ENCODE measurements around the gene SPEM1. TPM values are rescaled to one million over a fixed set of nuclear protein-coding genes. Genes with fewer than 3 reads are reported as not detected.
A peak's percentile ranks its signal among the peaks of the same experiment; 100 is the strongest.
"Not testable (repeated sequence)": the region's sequence is repeated elsewhere in the genome, so short reads cannot be mapped to it uniquely, and the experiment has no call there.

SPEM1 gene
- total RNA-seq, 2 experiments from 2014 or later: 0.36 TPM; not detected in 1

DNA sequence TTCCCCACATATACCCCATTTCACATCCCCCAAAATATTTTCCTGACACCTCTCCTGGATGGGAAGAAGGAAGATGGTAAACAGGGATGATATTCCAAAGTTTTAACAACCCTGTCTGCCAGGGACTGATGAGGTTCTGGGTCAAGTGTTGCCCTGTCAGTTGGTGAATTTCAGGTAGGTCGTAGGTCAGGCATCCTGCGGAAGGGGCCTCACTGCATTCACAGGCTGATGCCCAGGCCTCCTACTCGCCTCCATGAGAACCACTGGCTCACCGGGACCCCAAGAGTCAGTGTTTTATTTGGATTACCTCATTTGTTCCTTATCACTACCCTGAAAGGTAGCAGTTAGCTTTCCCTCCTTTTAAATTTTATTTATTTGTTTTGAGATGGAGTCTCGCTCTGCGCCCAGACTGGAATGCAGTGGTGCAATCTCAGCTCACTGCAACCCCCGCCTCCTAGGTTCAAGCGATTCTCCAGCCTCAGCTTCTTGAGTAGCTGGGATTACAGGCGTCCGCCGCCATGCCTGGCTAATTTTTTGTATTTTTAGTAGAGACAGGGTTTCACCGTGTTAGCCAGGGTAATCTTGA is 48.8 kb downstream of the SPEM1 start:
- no peak overlapping the region for H3K4me3 Mint-ChIP-seq
- no peak for DNase-seq

DNA sequence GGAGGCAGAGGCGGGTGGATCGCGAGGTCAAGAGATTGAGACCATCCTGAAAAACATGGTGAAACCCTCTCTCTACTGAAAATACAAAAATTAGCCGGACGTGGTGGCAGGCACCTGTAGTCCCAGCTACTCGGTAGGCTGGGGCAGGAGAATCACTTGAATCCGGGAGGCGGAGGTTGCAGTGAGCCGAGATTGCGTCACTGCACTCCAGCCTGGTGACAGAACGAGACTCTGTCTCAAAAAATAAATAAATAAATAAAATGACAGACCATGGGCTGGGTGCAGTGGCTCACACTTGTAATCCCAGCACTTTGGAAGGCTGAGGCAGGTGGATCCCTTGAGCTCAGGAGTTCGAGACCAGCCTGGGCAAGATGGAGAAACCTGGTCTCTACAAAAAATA is 49.7 kb downstream of the SPEM1 start:
- H3K4me3 Mint-ChIP-seq; H3K27ac Mint-ChIP-seq; H3K9me3 Mint-ChIP-seq; intact Hi-C loops (cut with micrococcal nuclease); ATAC-seq; DNase-seq; H3K27me3 Mint-ChIP-seq: not testable (repeated sequence)
- CTCF ChIA-PET: interaction anchor here (0.8 to 1.3 kb wide), 2 partner anchors 33 to 45 kb away, joined by 3 read pairs; no protein-coding TSS in a partner anchor
- Mint-ChIP-seq H3K4me1 (ENCODE audit: low read depth) (peaks cover 35% of the 10 kb centered on the region), H3K36me3 (ENCODE audit: low read depth) (peaks cover 11% of the 10 kb centered on the region)
- POLR2A ChIA-PET: interaction anchor here (2.2 kb wide), 1 partner anchor 9 kb away, joined by 12 read pairs; the partner anchor contains the start of gene ZBTB4

More for the DNA sequence above, 48.8 kb downstream of the SPEM1 start:
- CTCF ChIA-PET: no interaction called here
- Mint-ChIP-seq H3K4me1 (ENCODE audit: low read depth) (peaks cover 35% of the 10 kb centered on the region), H3K9me3 (no peaks in the 10 kb centered on the region), H3K27ac (peak overlapping the region; percentile 30), H3K36me3 (ENCODE audit: low read depth) (peaks cover 11% of the 10 kb centered on the region), H3K27me3 (no peaks in the 10 kb centered on the region)
- POLR2A ChIA-PET: interaction anchor here (1.2 to 16.3 kb wide), 3 partner anchors 8 to 32 kb away, joined by 4 to 122 read pairs (median 5); partner anchors contain the start of gene ZBTB4
- intact Hi-C loops (cut with micrococcal nuclease): no loop called here
- no peak for TF ChIP-seq CTCF (IDR thresholded peaks at IDR 0.05)
- no peak for ATAC-seq

DNA sequence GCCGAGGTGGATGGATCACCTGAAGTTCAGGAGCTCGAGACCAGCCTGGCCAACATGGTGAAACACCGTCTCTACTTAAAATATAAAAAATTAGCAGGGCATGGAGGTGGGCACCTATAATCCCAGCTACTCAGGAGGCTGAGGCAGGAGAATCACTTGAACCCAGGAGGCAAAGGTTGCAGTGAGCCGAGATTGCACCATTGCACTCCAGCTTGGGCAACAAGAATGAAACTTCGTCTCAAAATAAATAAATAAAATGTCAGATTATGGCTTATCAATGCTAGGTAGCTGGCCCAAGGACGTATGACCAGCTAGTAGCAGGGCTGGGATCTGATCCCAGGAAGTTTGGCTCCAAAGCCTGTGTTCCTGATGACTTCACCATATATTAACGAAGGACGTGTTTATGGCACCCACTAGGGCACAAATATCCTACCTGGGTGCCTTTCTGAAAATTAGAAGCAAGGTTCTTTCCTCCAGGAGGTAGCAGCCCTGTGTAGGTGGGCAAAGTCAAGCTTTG is 50.4 kb downstream of the SPEM1 start:
- H3K4me3 Mint-ChIP-seq; DNase-seq; H3K27ac Mint-ChIP-seq; ATAC-seq; H3K9me3 Mint-ChIP-seq; H3K27me3 Mint-ChIP-seq; intact Hi-C loops (cut with micrococcal nuclease): not testable (repeated sequence)
- Mint-ChIP-seq H3K4me1 (ENCODE audit: low read depth) (peaks cover 37% of the 10 kb centered on the region), H3K36me3 (ENCODE audit: low read depth) (peaks cover 10% of the 10 kb centered on the region)
- CTCF ChIA-PET: interaction anchor here (0.8 to 1.3 kb wide), 3 partner anchors 34 to 119 kb away, joined by 3 read pairs; partner anchors contain the start of gene SOX15
- POLR2A ChIA-PET: interaction anchor here (1.1 to 2.2 kb wide), 8 partner anchors 9 to 44 kb away, joined by 3 to 12 read pairs (median 4); partner anchors contain the start of genes POLR2A and ZBTB4

Other genes starting within 250 kb of the SPEM1 start
- gene ASGR1, start 241.0 kb upstream of the SPEM1 start, total RNA-seq: 1 to 10 TPM; 2.6 to 3.9 TPM
- 1 to 10 TPM; 9.5 to 9.7 TPM for gene DLG4, start 200.5 kb upstream of the SPEM1 start, total RNA-seq
- 100 to 1,000 TPM; 288 to 291 TPM for gene ACADVL, start 200.4 kb upstream of the SPEM1 start, total RNA-seq
- 10 to 100 TPM; 50.0 to 53.6 TPM for gene DVL2, start 185.8 kb upstream of the SPEM1 start, total RNA-seq
- 10 to 100 TPM; 17.8 to 24.4 TPM for gene PHF23, start 180.9 kb upstream of the SPEM1 start, total RNA-seq
- 100 to 1,000 TPM; 104 to 118 TPM for gene GABARAP, start 177.9 kb upstream of the SPEM1 start, total RNA-seq
- gene CTDNEP1, start 168.6 kb upstream of the SPEM1 start, total RNA-seq: 100 to 1,000 TPM; 159 to 160 TPM
- gene ELP5, start 168.1 kb upstream of the SPEM1 start, total RNA-seq: 10 to 100 TPM; 80.2 to 85.4 TPM
- gene CLDN7, start 157.8 kb upstream of the SPEM1 start, total RNA-seq: 1 to 10 TPM; 1.5 to 1.7 TPM
- gene SLC2A4, start 138.6 kb upstream of the SPEM1 start, total RNA-seq: under 1 TPM; 0.07 to 0.25 TPM
- gene YBX2, start 125.7 kb upstream of the SPEM1 start, total RNA-seq: under 1 TPM; 0.56 to 0.83 TPM
- gene EIF5A, start 112.7 kb upstream of the SPEM1 start, total RNA-seq: 1,000 to 10,000 TPM; 1,064 TPM
- 10 to 100 TPM; 31.8 to 36.8 TPM for gene GPS2, start 105.0 kb upstream of the SPEM1 start, total RNA-seq
- 10 to 100 TPM; 36.2 to 40.4 TPM for gene NEURL4, start 91.0 kb upstream of the SPEM1 start, total RNA-seq
- 100 to 1,000 TPM; 309 to 342 TPM for gene ACAP1, start 83.8 kb upstream of the SPEM1 start, total RNA-seq
- 10 to 100 TPM; 11.0 to 11.2 TPM for gene KCTD11, start 68.2 kb upstream of the SPEM1 start, total RNA-seq
- not detected for gene TMEM95, start 65.2 kb upstream of the SPEM1 start, total RNA-seq
- 1 to 10 TPM; 6.8 to 6.9 TPM for gene TNK1, start 39.2 kb upstream of the SPEM1 start, total RNA-seq
- gene PLSCR3, start 25.8 kb upstream of the SPEM1 start, total RNA-seq: 10 to 100 TPM; 62.6 to 71.1 TPM
- 10 to 100 TPM; 55.8 to 60.6 TPM for gene TMEM256, start 16.2 kb upstream of the SPEM1 start, total RNA-seq
- gene NLGN2, start 12.5 kb upstream of the SPEM1 start, total RNA-seq: 10 to 100 TPM in 1 of 2 experiments, 1 to 10 TPM in 1; 9.4 to 10.9 TPM
- gene SPEM2, start 5.3 kb downstream of the SPEM1 start, total RNA-seq: not detected
- not detected for gene SPEM3, start 8.5 kb downstream of the SPEM1 start, total RNA-seq
- gene TMEM102, start 15.1 kb downstream of the SPEM1 start, total RNA-seq: 10 to 100 TPM; 12.5 to 14.2 TPM
- 10 to 100 TPM; 16.5 to 16.6 TPM for gene FGF11, start 19.2 kb downstream of the SPEM1 start, total RNA-seq
- 10 to 100 TPM; 11.5 to 11.7 TPM for gene CHRNB1, start 24.7 kb downstream of the SPEM1 start, total RNA-seq
- 10 to 100 TPM; 24.3 to 24.6 TPM for gene ZBTB4, start 59.3 kb downstream of the SPEM1 start, total RNA-seq
- not detected for gene SLC35G6, start 61.1 kb downstream of the SPEM1 start, total RNA-seq
- 100 to 1,000 TPM; 219 to 223 TPM for gene POLR2A, start 64.0 kb downstream of the SPEM1 start, total RNA-seq
- gene TNFSF12, start 128.7 kb downstream of the SPEM1 start, total RNA-seq: 10 to 100 TPM; 11.8 to 13.8 TPM
- gene TNFSF13, start 138.4 kb downstream of the SPEM1 start, total RNA-seq: 1 to 10 TPM; 4.0 to 6.9 TPM
- gene SENP3, start 141.6 kb downstream of the SPEM1 start, total RNA-seq: 10 to 100 TPM; 60.2 to 63.2 TPM
- 10 to 100 TPM; 11.4 to 12.9 TPM for gene CD68, start 159.3 kb downstream of the SPEM1 start, total RNA-seq
- gene MPDU1, start 163.5 kb downstream of the SPEM1 start, total RNA-seq: 10 to 100 TPM; 50.9 to 51.4 TPM
- gene SOX15, start 169.8 kb downstream of the SPEM1 start, total RNA-seq: under 1 TPM in 1 of 2 experiments, not detected in 1; 0.25 TPM
- gene FXR2, start 194.6 kb downstream of the SPEM1 start, total RNA-seq: 10 to 100 TPM; 28.6 to 33.1 TPM
- gene SAT2, start 207.5 kb downstream of the SPEM1 start, total RNA-seq: 10 to 100 TPM; 15.6 to 22.2 TPM
- gene SHBG, start 209.8 kb downstream of the SPEM1 start, total RNA-seq: not detected
- gene ATP1B2, start 230.6 kb downstream of the SPEM1 start, total RNA-seq: under 1 TPM in 1 of 2 experiments, not detected in 1; 0.38 TPM

Measured in activated CD8-positive, alpha-beta T cell treated with anti-CD3 and anti-CD28 coated beads for 36 hours (primary cell).